Gastrocnemius medialis (tissue), 4 donors: ENCODE measurements around the gene APOBR.

Source experiments
- CTCF ChIP-seq, 5 experiments: fragments of 450-650 bp in 3 of 5; fragments of 200-600 bp in 2 of 5; sonication (generic) in 2 of 5; IDR thresholded peaks in 4 of 5; conservative IDR thresholded peaks in 1 of 5; 1 replicate in 4 of 5; 2 replicates in 1 of 5; pipeline ENCODE4 v1.5.1; 2016 to 2019; ENCODE audit warnings: antibody characterized with exemption in 5 of 5, mild to moderate bottlenecking in 3 of 5, moderate library complexity in 3 of 5
- POLR2A ChIP-seq, 2 donors: fragments of 450-650 bp; IDR thresholded peaks; one replicate each; pipeline ENCODE4 v1.6.1; 2017; ENCODE audit warnings: antibody characterized with exemption in 2 of 2, mild to moderate bottlenecking in 2 of 2, moderate library complexity in 2 of 2

GRCh38 chr16:28494121-28494851 lies at the start of gene APOBR:
- no peak for TF ChIP-seq CTCF (IDR thresholded peaks at IDR 0.05 in 4 of 5, conservative IDR thresholded peaks at IDR 0.05 in 1 of 5)
- no peak for TF ChIP-seq POLR2A (IDR thresholded peaks at IDR 0.05)
